H9 (cell line): ENCODE measurements around the gene DUSP28. TPM values are rescaled to one million over a fixed set of nuclear protein-coding genes. Genes with fewer than 3 reads are reported as not detected.
"Not testable (repeated sequence)": the region's sequence is repeated elsewhere in the genome, so short reads cannot be mapped to it uniquely, and the experiment has no call there.

Experiments
- DNase-seq: peaks from one replicate; pipeline ENCODE4 v3.0.0-alpha.2; 2017
- H2AFZ ChIP-seq: one replicate; pipeline ENCODE4 v1.6.1; 2013; ENCODE audit warnings: mild to moderate bottlenecking, low read length, control low read depth, moderate library complexity
- H2AK5ac ChIP-seq: 2 replicates; pipeline ENCODE4 v1.6.1; 2013; ENCODE audit warnings: low read length, control low read depth, mixed read lengths; ENCODE audit not compliant: insufficient read length
- H2BK120ac ChIP-seq: one replicate; pipeline ENCODE4 v1.6.1; 2013; ENCODE audit warnings: low read depth, mild to moderate bottlenecking, low read length, control low read depth, inconsistent platforms; ENCODE audit not compliant: poor library complexity, severe bottlenecking
- H2BK12ac ChIP-seq: 2 replicates; pipeline ENCODE4 v1.6.1; 2013; ENCODE audit warnings: low read length, control low read depth, mixed read lengths, low read depth; ENCODE audit not compliant: insufficient read length
- H2BK15ac ChIP-seq: 2 replicates; pipeline ENCODE4 v1.6.1; 2013; ENCODE audit warnings: low read depth, low read length, control low read depth
- H2BK20ac ChIP-seq: one replicate; pipeline ENCODE4 v1.6.1; 2013; ENCODE audit warnings: low read depth, mild to moderate bottlenecking, low read length, control low read depth, inconsistent platforms; ENCODE audit not compliant: poor library complexity, severe bottlenecking
- H2BK5ac ChIP-seq: 2 replicates; pipeline ENCODE4 v1.6.1; 2013; ENCODE audit warnings: low read length, control low read depth, mixed read lengths; ENCODE audit not compliant: insufficient read length
- H3K14ac ChIP-seq: 2 replicates; pipeline ENCODE4 v1.6.1; 2013; ENCODE audit warnings: low read length, control low read depth; ENCODE audit not compliant: insufficient read depth
- H3K18ac ChIP-seq: 2 replicates; pipeline ENCODE4 v1.6.1; 2013; ENCODE audit warnings: low read depth, mild to moderate bottlenecking, mixed read lengths, low read length, control low read depth; ENCODE audit not compliant: insufficient read length
- H3K23ac ChIP-seq: 2 replicates; pipeline ENCODE4 v1.6.1; 2013; ENCODE audit warnings: low read length, control low read depth, mixed read lengths, low read depth; ENCODE audit not compliant: insufficient read length
- H3K23me2 ChIP-seq: 2 replicates; pipeline ENCODE4 v1.6.1; 2013; ENCODE audit warnings: low read depth, mild to moderate bottlenecking, mixed read lengths, low read length, control low read depth; ENCODE audit not compliant: insufficient read length, poor library complexity, severe bottlenecking
- H3K27ac ChIP-seq: 2 replicates; pipeline ENCODE4 v1.5.1; 2013; ENCODE audit warnings: low read length, control low read depth, mixed read lengths, low read depth; ENCODE audit not compliant: insufficient read length
- H3K27me3 ChIP-seq: 2 replicates; pipeline ENCODE4 v1.6.1; 2013; ENCODE audit warnings: low read length, control low read depth, inconsistent platforms; ENCODE audit not compliant: insufficient read depth
- H3K4ac ChIP-seq: 2 replicates; pipeline ENCODE4 v1.6.1; 2013; ENCODE audit warnings: low read depth, mild to moderate bottlenecking, control low read depth, inconsistent platforms, low read length, moderate library complexity
- H3K4me1 ChIP-seq: 2 replicates; pipeline ENCODE4 v1.6.1; 2013; ENCODE audit warnings: low read length, control low read depth, inconsistent platforms; ENCODE audit not compliant: insufficient read depth
- H3K4me2 ChIP-seq: 2 replicates; pipeline ENCODE4 v1.6.1; 2013; ENCODE audit warnings: low read length, control low read depth, mixed read lengths; ENCODE audit not compliant: insufficient read length, insufficient read depth
- H3K56ac ChIP-seq: 2 replicates; pipeline ENCODE4 v1.6.1; 2013; ENCODE audit warnings: low read depth, mild to moderate bottlenecking, mixed read lengths, low read length, control low read depth; ENCODE audit not compliant: insufficient read length
- H3K79me1 ChIP-seq: 2 replicates; pipeline ENCODE4 v1.6.1; 2013; ENCODE audit warnings: low read depth, mild to moderate bottlenecking, moderate library complexity, low read length, control low read depth, inconsistent platforms; ENCODE audit not compliant: insufficient read depth, poor library complexity, severe bottlenecking
- H3K79me2 ChIP-seq: 2 replicates; pipeline ENCODE4 v1.6.1; 2013; ENCODE audit warnings: low read length, control low read depth, inconsistent platforms; ENCODE audit not compliant: insufficient read depth
- H3K9ac ChIP-seq: 2 replicates; pipeline ENCODE4 v1.6.1; 2013; ENCODE audit warnings: low read length, control low read depth, mixed read lengths; ENCODE audit not compliant: insufficient read length; ENCODE audit errors: extremely low read depth
- H3K9me3 ChIP-seq: one replicate; pipeline ENCODE4 v1.6.1; 2013; ENCODE audit warnings: low read depth, low read length, inconsistent platforms; ENCODE audit not compliant: control insufficient read depth
- H3T11ph ChIP-seq: one replicate; pipeline ENCODE4 v1.6.1; 2013; ENCODE audit warnings: mild to moderate bottlenecking, low read length, control low read depth, inconsistent platforms
- H4K20me1 ChIP-seq: one replicate; pipeline ENCODE4 v1.6.1; 2013; ENCODE audit not compliant: control insufficient read depth, insufficient read length, insufficient read depth
- H4K5ac ChIP-seq: 2 replicates; pipeline ENCODE4 v1.6.1; 2013; ENCODE audit warnings: low read depth, mild to moderate bottlenecking, mixed read lengths, low read length, control low read depth; ENCODE audit not compliant: insufficient read length
- H4K8ac ChIP-seq: replicated peaks from 2 replicates; pipeline ENCODE4 v1.6.1; 2013; ENCODE audit warnings: low read length, control low read depth, mixed read lengths, low read depth; ENCODE audit not compliant: insufficient read length
- H4K91ac ChIP-seq: 2 replicates; pipeline ENCODE4 v1.6.1; 2013; ENCODE audit warnings: low read depth, mild to moderate bottlenecking, moderate library complexity, mixed read lengths, low read length, control low read depth; ENCODE audit not compliant: insufficient read length
- H3K27ac Mint-ChIP-seq, 3 experiments: 2 replicates in 2 of 3; 3 replicates in 1 of 3; pipeline ENCODE4 v1.8.0; 2020 to 2021; ENCODE audit warnings: mixed read lengths in 3 of 3, mild to moderate bottlenecking in 1 of 3, moderate library complexity in 1 of 3
- H3K27me3 Mint-ChIP-seq: 2 replicates; pipeline ENCODE4 v1.8.0; 2021; ENCODE audit warnings: low read depth, mild to moderate bottlenecking, moderate library complexity, mixed read lengths
- H3K36me3 Mint-ChIP-seq, 3 experiments: 2 replicates in 2 of 3; 3 replicates in 1 of 3; pipeline ENCODE4 v1.8.0; 2020 to 2021; ENCODE audit warnings: low read depth in 3 of 3, mixed read lengths in 3 of 3; ENCODE audit not compliant: insufficient read depth in 1 of 3
- H3K4me1 Mint-ChIP-seq, 2 experiments: 2 replicates each; pipeline ENCODE4 v1.8.0; 2020; ENCODE audit warnings: mixed read lengths in 2 of 2
- H3K4me3 Mint-ChIP-seq, 2 experiments: 2 replicates in 1 of 2; 3 replicates in 1 of 2; pipeline ENCODE4 v1.8.0; 2020 to 2021; ENCODE audit warnings: mild to moderate bottlenecking in 2 of 2, mixed read lengths in 2 of 2, moderate library complexity in 1 of 2
- H3K9me3 Mint-ChIP-seq, 2 experiments: 2 replicates in 1 of 2; 3 replicates in 1 of 2; pipeline ENCODE4 v1.8.0; 2020; ENCODE audit warnings: mild to moderate bottlenecking in 2 of 2, mixed read lengths in 2 of 2, moderate library complexity in 1 of 2
- WGBS: extraction: QIAGEN DNeasy Blood & Tissue Kit; methylation state at CpG from one replicate; pipeline ENCODE4 v1.1.7; 2013; ENCODE audit warnings: missing lambda C conversion rate, low lambda C conversion rate, mixed read lengths; ENCODE audit not compliant: insufficient read length; ENCODE audit errors: extremely low coverage; 5-methylcytosine and 5-hydroxymethylcytosine counted together
- total RNA-seq: library from RNA; stranded (reverse); gene quantifications from 2 replicates; pipeline ENCODE4 v1.2.1, GENCODE V29; 2021
- TF ChIP-seq, protein P1 (sequence below): fragments of 200-600 bp; sonication (generic); conservative IDR thresholded peaks from 3 replicates; pipeline ENCODE4 v1.8.0; 2021; ENCODE audit warnings: antibody characterized with exemption, mild to moderate bottlenecking

The DUSP28 gene
- total RNA-seq, 1 experiment from 2014 or later = 1.6 TPM

DNA sequence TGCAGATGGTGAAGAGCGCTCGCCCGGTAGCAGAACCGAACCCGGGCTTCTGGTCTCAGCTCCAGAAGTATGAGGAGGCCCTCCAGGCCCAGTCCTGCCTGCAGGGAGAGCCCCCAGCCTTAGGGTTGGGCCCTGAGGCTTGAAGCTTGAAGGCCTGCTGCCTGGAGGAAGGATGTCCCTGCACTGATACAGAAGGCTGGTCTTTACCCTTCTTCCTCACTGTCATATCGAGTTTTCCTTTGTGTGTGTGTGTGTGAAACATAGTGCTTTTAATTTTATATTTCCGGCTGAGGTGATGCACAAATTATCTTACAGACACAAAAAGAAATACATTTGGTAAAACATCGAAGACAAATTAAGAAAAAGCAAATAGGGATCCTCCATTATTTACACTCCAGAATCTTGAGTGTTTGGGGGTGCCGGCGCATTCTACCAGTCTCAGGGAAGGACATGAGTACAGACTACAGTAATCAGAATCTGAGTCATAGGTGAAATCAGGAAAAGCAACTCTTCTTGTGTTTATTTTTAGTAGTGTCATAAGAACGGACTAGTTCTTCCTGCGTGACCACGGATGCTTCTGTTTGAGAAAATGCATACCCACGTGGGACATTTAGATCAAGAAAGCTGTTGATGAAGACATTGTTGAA is 1.3 kb downstream of the DUSP28 start:
- no peak overlapping the region for H2AFZ ChIP-seq
- Mint-ChIP-seq H3K4me3 (peak overlapping the region; percentile 72 to 78), H3K27ac (peak overlapping the region in 1 of 3 experiments; percentile 2; a peak in 1 of 7 replicates), H3K4me1 (peaks cover 34 to 39% of the 10 kb centered on the region in 2 experiments), H3K9me3 (no peaks in the 10 kb centered on the region; a peak in 1 of 5 replicates), H3K36me3 (peaks cover 0 to 13% (median 0%) of the 10 kb centered on the region in 3 experiments; a peak in 2 of 7 replicates), H3K27me3 (peaks cover 24% of the 10 kb centered on the region)
- H3K14ac ChIP-seq = 0 out of 2 replicates have a peak overlapping the region, but pooled peaks have one; percentile 72
- H2BK15ac ChIP-seq = no peak overlapping the region
- H4K91ac ChIP-seq = no peak overlapping the region
- no peak overlapping the region for H3K23ac ChIP-seq
- no peaks in the 10 kb centered on the region for H4K20me1 ChIP-seq
- no peaks in the 10 kb centered on the region; the same call in 1 of the 2 replicates for H3K4me1 ChIP-seq
- no peak overlapping the region for H2AK5ac ChIP-seq
- TF ChIP-seq, protein P1, sequence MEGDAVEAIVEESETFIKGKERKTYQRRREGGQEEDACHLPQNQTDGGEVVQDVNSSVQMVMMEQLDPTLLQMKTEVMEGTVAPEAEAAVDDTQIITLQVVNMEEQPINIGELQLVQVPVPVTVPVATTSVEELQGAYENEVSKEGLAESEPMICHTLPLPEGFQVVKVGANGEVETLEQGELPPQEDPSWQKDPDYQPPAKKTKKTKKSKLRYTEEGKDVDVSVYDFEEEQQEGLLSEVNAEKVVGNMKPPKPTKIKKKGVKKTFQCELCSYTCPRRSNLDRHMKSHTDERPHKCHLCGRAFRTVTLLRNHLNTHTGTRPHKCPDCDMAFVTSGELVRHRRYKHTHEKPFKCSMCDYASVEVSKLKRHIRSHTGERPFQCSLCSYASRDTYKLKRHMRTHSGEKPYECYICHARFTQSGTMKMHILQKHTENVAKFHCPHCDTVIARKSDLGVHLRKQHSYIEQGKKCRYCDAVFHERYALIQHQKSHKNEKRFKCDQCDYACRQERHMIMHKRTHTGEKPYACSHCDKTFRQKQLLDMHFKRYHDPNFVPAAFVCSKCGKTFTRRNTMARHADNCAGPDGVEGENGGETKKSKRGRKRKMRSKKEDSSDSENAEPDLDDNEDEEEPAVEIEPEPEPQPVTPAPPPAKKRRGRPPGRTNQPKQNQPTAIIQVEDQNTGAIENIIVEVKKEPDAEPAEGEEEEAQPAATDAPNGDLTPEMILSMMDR = no peak
- WGBS = no CpG with 5 or more reads among the region's 14 CpGs
- H3K79me2 ChIP-seq = no peaks in the 10 kb centered on the region
- H3K9ac ChIP-seq = no peak overlapping the region
- no peak for DNase-seq
- no peak overlapping the region for H3K56ac ChIP-seq
- peaks cover 3% of the 10 kb centered on the region for H3K23me2 ChIP-seq
- no peak overlapping the region for H4K5ac ChIP-seq
- H3T11ph ChIP-seq = no peak overlapping the region
- no peak overlapping the region for H3K18ac ChIP-seq
- no peak overlapping the region for H4K8ac ChIP-seq
- H2BK20ac ChIP-seq = no peak overlapping the region
- no peak overlapping the region for H3K4ac ChIP-seq
- no peaks in the 10 kb centered on the region for H3K79me1 ChIP-seq
- H2BK12ac ChIP-seq = no peak overlapping the region
- no peak overlapping the region for H3K27ac ChIP-seq
- H3K9me3 ChIP-seq = no peaks in the 10 kb centered on the region
- H3K4me2 ChIP-seq = peak overlapping the region; percentile 61
- no peak overlapping the region for H2BK120ac ChIP-seq
- peaks cover 5% of the 10 kb centered on the region; the same call in 1 of the 2 replicates for H3K27me3 ChIP-seq
- no peak overlapping the region for H2BK5ac ChIP-seq

DNA sequence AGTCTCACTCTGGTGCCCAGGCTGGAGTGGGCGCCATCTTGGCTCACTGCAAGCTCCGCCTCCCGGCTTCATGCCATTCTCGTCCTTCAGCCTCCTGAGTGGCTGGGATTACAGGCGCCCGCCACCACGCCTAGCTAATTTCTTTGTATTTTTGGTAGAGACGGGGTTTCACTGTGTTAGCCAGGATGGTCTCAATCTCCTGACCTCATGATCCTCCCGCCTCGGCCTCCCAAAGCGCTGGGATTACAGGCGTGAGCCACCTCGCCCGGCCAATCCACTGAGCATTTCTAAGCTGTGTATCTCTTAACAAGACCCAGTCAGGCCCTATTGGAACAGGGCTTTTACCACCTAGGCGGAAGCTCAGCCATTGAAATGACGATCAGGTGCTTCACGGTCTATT is 3.1 kb downstream of the DUSP28 start:
- H3K9me3 Mint-ChIP-seq, H3K4ac ChIP-seq, H4K20me1 ChIP-seq, H3K4me3 Mint-ChIP-seq, H3K27ac ChIP-seq, DNase-seq, H4K91ac ChIP-seq, H2AFZ ChIP-seq, H3K23me2 ChIP-seq, H3K27ac Mint-ChIP-seq, H2BK120ac ChIP-seq, H3K79me1 ChIP-seq, H3K18ac ChIP-seq, H3K9me3 ChIP-seq, H2BK15ac ChIP-seq, H3K23ac ChIP-seq, H4K5ac ChIP-seq, H3T11ph ChIP-seq, H2AK5ac ChIP-seq, H3K4me1 ChIP-seq, H3K56ac ChIP-seq, H3K4me2 ChIP-seq, H3K79me2 ChIP-seq, H4K8ac ChIP-seq, H2BK12ac ChIP-seq, H2BK20ac ChIP-seq, H3K9ac ChIP-seq, H3K14ac ChIP-seq, H2BK5ac ChIP-seq: not testable (repeated sequence)
- Mint-ChIP-seq H3K36me3 (peaks cover 0 to 13% (median 2%) of the 10 kb centered on the region in 3 experiments; a peak in 3 of 7 replicates), H3K27me3 (peaks cover 35% of the 10 kb centered on the region), H3K4me1 (peaks cover 35 to 46% of the 10 kb centered on the region in 2 experiments)
- peaks cover 17% of the 10 kb centered on the region for H3K27me3 ChIP-seq
- WGBS = no CpG with 5 or more reads among the region's 17 CpGs
